Stimulated activated CD8-positive, alpha-beta memory T cell treated with anti-CD3 and anti-CD28 coated beads, Interleukin-4, amount 100 ng/mL, for 4 hours (primary cell): ENCODE data around the gene INSM1.

Experiments
- DNase-seq, 2 donors: peaks; one replicate each; pipeline ENCODE4 v3.0.0-alpha.2; 2020; ENCODE audit warnings: low read depth in 2 of 2, low spot score in 1 of 2

The INSM1 gene

DNA sequence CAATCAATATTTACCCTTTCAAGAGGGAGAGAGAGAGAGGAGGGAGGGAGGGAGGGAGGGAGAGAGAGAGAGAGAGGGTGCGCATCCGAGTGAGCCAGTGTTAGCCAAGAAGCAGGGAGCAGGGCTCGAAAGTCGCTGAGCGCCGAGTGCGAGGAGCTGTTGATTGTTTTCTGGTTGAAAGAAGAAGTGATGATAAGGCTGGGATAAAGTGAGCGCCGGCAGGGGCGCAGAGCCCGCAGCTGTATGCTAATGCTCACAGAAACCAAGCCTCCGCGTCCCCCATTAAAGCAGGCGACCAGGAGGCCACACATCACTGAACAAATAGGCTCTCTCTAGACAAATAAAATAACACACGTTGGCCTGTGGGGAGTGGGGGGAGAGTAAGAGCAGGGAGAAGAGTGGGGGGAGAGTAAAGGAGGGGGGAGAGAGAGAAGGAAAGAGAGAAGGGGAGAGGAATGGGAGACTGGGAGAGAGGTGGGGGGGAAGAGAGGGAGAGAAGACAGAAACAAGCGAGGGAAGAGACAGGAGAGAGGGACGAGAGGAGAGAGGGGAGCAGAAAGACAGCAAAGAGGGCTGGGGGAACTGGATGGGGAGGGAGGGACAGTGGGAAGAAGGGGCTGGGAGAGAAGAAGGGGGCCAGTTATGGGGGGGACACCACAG lies 5.0 kb upstream of the INSM1 start:
- no peak for DNase-seq

DNA sequence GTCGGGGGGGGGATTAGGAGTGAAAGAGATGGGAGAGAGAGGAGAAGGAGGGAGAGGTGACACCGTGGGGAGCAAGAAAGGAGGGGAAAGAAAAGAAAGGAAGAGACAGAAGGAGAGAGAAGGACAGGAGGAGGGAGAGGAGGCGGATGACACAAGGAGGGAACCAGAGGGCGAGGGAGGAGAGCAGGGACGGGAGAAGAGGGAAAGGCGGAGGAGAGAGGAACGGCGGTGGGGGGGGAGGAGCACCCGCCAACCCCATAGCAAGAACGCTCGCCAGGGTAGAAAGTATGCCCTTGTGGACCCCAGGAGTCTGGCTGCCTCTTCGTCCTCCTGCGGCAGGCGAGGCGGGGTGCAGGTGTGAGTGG lies 4.5 kb upstream of the INSM1 start:
- DNase-seq: no peak

DNA sequence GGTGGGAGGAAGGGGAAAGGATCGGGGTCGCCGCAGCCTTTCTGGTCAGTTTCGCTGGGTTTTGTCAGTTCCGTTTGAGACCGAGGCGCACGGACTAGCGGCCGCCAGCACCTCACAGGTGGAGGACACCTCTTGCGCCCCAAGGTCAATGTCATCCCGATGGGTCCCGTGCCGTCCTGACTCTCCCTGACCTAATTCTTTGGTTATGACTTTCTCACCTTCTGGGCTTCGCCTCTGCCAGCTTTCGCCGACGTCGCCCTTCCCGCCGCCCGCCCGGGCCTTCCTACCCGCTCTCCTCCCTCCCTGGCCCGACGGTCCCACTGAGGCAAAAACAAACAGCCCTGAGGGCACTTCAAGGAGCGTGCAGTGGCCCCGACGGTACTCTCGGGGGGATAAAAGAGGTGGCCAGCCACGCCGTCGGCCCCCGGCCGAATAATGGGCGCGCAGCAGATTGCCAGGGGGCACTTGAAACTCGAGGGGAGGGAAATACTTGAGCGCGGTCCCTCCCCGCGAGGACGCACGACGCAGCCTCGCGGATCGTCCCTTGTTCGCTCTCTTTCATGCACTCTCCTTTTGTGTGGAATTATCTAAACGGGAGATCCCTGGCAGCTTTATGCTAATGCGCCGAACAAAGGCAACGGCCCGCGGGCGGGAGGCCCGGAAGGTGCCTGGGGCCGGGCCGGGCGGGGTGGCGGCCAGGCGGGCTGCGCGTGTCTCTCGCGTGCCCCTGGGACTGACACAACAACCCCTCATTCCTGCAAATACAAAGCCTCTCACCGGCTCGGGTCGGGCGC lies 3.9 kb upstream of the INSM1 start:
- DNase-seq: no peak

DNA sequence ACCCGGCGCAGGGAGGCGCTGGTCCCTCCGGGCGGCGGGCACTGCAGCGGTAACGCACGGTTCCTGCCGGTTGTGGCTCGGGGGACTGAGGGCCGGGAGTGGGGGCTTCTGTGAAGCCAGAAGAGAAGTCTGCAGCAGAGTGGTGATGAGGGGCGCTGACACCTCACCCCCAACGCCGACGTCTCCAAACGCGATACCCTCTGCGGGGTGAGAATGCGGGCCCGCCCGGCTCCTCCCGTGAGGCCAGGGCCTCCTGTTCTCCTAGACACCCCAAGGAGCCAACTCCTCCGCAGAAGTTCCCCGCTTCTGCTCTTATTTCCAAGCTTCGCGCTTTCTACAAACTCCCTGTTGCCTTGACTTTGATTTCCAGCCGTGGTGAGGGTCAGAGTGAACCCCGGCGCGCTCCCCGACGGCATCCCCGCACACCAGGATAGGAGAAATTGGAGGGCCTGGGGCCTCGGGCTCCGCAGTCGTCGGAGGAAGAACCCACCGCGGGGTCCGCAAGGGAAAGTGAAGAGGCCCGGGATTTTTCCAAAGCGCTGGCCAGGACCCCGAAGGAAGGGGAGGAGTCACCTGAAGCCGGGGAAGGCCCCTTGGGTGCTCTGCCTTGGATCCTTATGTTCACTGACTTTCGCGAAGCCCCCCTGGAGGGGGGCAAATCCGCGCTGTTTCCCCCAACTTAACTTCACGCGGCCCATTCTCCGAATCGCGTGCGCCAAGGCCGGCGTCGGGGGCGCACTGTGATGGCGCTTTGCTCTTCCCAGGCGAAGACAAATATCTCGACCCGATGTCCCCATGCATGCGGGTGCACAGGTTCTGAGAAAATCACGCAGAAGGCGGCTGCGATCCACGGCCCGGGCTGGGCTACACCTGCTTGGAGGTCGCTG lies 3.1 kb upstream of the INSM1 start:
- no peak for DNase-seq

DNA sequence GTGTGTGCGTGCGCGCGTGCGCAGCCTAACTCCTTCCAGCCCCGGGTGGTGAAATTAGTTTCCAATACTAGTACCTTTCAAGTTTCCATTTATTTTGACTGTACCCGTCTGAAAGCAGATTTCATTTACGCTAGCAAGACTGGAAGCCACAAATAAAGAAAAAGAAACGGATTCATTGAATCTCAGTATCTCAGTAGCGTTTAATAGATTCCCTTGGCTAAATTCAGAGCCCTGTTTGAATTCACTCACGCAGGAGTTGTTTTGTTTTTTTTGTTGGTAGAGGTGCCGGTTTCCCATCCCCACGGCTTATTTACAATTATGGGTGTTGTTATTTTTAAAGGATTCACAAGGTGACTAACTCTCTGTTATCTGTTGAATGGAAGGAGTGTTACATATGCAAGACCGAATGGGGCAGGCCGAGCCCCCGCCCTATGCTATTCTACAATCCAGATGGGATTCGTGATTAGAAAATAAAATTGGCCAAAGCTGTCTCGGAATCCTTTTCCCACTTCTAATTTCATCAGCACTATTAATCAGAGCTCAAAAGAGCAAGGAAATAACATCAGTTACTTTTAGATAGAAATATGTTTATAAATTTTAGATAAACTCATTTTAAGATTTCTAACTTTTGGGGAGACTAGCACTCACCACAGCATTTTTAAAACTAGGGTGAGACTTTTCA lies 2.3 kb upstream of the INSM1 start:
- no peak for DNase-seq

DNA sequence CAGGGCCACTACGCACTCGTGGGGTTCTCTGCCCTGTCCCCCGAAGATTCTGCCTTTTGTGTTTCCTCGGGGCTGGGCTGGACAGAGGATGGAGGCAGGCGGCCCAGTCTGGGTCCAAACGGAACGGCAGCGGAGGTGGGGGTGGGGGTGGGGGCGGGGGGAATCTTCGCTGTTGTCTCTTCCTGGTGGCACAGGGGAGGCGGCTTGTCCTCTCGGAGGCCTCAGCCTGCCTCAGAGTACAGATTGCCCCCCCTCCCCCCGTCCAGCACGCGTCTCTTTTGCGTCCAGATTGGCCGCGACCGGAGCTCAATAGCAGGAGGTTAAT lies 1.4 kb upstream of the INSM1 start:
- no peak for DNase-seq

DNA sequence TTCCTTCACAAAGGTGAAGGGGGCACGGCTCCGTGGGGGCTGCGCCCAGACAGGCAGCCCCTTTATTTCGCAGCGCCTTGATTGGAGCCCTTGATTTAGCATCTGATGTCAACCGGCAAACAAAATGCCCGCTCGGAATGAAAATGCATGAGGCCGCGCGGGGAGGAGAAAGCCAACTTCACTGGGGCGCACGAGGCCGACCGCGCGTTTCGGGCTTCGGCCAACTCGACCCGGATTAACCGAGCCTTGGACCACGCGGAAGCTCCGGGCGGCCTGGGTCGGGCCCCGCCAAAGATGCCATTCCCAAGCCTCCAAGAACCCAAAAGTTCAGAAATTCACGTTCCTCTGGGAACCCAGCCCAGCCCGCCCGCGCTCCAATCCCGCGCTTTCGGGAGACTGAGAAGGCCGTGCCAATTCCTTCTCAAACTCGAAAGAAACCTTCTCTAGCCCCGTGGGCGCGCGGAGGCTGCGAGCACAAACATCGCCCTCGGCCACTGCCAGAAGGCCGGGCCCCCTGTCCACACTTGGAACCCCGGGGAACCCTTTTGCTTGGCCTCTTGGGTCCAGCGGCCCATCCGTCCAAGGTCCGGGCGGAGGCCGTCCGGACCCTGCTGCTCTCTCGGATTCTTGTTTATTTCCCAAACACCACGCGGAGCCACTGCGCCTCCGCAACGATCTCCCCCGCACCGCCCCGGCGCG lies 879 bp upstream of the INSM1 start:
- no peak for DNase-seq

DNA sequence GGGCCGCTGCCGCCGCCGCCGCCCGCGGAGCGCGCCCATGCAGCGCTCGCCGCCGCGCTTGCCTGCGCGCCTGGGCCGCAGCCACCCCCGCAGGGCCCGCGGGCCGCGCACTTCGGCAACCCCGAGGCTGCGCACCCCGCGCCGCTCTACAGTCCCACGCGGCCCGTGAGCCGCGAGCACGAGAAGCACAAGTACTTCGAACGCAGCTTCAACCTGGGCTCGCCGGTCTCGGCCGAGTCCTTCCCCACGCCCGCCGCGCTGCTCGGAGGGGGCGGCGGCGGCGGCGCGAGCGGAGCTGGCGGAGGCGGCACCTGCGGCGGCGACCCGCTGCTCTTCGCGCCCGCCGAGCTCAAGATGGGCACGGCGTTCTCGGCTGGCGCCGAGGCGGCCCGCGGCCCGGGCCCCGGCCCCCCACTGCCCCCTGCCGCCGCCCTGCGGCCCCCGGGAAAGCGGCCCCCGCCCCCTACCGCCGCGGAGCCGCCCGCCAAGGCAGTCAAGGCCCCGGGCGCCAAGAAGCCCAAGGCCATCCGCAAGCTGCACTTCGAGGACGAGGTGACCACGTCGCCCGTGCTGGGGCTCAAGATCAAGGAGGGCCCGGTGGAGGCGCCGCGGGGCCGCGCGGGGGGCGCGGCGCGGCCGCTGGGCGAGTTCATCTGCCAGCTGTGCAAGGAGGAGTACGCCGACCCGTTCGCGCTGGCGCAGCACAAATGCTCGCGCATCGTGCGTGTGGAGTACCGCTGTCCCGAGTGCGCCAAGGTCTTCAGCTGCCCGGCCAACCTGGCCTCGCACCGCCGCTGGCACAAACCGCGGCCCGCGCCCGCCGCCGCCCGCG lies 730 bp downstream of the INSM1 start:
- DNase-seq: no peak

DNA sequence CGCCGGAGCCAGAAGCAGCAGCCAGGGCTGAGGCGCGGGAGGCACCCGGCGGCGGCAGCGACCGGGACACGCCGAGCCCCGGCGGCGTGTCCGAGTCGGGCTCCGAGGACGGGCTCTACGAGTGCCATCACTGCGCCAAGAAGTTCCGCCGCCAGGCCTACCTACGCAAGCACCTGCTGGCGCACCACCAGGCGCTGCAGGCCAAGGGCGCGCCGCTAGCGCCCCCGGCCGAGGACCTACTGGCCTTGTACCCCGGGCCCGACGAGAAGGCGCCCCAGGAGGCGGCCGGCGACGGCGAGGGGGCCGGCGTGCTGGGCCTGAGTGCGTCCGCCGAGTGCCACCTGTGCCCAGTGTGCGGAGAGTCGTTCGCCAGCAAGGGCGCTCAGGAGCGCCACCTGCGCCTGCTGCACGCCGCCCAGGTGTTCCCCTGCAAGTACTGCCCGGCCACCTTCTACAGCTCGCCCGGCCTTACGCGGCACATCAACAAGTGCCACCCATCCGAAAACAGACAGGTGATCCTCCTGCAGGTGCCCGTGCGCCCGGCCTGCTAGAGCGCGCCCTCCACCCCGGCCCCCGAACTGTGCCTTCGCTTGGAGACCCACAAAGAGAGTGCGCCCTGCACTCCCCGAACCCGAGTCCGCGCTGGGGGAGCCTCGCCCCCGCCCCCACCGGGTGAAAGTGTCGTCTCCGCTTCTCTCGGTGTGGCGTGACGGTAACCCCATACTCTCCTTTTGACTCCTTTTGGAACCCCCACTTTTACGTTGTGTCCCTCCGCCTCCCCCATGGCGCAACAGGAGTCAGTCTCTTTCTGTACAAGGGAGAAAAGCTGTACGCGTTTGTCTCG lies 1.6 kb downstream of the INSM1 start:
- no peak for DNase-seq

DNA sequence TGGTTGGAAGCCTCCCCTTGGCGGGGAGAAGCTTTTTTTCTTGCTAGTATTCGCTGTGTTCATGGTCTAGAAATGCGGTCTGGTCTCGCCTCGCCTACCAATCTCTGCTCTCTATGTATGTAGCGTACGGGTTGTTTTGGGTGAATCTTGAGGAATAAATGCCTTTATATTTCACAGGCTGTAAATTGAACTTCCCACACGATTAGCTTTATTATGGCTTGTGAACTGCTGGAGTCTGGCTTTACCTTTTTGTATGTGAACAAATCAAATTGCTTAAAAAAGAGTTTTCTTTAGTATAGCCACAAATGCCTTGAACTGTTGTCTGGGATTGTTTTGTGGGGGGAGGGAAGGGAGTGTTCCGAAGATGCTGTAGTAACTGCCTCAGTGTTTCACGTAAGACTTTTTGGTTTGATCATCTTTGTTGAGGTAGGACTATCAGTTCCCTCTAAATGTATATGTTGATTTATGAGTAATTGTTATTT lies 2.2 kb downstream of the INSM1 start:
- no peak for DNase-seq

DNA sequence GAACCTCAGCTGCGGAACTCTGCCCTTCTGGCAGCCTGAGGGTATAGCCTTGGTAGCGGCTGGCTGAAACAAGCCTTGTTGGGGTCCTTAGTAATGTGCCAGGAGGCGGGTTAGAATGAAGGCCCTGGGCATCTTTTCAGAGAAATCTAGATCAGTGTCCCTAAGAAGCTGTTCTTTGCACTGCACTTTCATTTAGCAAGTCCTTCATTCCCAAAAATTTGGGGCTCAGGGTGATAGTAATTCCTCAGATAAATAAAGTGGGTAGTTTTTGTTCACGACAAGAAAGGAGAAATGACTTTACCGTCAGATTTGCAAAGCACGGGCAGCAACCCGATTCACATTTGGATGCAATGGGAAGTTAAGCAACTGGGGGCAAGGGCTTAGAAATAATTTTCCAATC lies 3.2 kb downstream of the INSM1 start:
- no peak for DNase-seq

DNA sequence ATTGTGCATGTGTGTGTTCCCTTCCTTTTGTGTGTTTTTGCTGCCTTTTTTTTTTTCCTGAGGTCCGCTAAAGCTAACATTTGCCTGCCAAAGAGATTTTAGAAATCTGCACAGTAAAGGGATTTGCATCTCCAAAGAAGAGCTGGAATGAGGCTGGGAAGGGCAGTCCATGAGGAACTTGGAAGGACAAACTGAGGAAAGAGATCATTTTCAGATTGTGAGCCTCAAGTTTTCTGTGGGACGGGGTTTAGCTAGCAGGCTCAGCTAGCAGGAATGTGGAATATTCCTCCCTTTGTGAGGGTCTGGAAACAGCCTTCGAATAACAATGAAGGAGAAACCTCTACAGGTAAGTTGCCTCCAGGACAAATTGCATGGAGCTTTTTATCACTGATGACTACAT lies 3.8 kb downstream of the INSM1 start:
- DNase-seq: no peak

DNA sequence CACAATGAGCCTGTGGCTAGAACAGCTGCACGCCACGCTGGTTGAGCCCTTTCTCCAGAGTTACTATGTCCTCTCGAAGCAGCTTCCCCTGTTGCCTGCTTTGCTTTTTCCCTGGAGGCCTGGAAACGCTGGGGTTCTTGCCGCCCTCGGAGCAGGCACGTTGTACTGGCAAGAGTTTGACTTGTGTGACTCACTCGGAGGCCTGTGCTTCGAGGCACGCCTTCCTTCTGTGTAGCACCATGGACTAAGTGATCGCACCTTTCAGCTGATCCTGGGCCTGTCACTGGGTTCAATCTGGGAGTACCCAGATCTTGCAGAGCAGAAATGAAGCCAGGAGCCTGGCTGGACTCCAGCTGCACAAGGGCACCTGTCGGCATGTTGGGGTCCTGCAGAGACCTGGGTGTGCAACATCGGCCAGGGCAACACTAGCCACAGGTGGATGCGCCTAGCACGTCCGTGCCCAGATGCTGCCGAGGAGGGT lies 5.2 kb downstream of the INSM1 start:
- no peak for DNase-seq

DNA sequence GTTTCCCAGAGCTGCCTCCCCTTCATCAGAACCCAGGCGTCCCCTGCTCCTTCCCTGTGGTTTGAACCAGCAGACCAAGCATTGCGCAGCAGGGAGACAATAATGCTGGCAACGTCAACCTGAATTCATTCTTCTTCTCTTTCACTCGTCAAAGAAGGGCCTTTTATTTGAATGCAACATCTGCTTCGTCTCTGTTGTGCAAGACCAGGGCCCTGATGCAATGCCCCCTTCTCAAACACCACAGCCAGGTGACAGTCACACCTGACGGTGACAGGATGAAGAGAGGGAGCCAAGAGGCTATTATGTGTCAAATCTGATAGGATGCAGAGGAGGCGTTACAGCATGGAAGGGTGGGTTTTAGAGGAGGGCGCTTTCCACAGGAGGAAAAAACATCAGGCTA lies 8.0 kb downstream of the INSM1 start:
- no peak for DNase-seq

DNA sequence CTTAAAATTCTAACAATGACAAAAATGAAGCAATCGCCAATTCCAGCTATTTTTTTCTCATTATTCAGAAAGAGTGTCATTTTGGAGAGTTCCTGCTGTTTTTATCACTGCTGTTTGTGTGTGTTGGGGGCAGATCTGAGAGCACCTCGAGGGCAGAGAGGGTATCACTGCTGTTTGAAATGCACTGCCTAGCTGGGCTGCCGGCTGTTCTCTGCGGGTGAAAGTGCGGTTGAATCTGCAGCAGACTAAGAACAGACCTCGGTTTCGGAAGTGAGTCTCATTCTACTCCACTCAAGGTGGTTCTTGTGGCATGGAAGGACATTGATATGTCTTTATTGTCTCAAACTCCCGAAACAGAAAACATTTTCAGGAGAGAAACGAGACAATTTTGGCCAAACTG lies 18.3 kb downstream of the INSM1 start:
- no peak for DNase-seq

DNA sequence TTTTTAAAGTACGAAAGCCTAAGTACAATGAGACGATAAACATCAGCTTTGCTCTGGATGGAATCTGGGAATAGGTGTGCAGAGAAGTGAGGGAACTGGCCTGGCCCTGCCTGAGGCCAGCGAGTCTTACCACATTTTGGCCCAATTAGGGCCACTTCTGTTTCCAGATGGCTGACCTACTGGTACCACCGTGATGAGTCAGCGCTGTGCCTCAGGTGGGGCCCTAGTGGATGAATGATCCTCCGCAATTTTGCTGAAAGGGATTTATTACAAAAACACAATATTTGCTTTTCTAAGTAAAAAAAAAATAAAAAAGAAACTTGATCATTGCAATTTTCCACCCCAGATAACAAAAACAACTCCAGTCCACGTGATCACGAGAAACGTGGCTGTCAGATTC lies 22.5 kb downstream of the INSM1 start:
- no peak for DNase-seq

DNA sequence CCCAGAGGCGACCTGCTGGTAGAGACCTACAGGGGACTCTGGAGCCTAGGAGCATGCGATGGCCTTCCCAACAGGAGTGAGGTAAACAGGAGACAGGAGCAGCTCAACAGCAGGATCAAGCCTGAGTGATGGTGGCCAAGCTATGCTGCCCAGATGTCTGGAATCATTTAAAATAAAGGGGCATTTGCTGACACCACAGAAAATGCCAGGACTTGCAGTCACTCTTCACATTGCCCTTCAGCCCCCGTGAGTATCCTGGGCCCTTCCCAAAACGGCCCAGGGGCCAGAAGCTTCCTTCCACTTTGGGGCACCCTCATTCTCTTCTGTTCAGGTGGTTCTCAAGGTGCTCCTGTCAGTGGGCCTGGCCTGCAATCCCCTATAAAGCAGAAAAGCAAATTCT lies 23.2 kb downstream of the INSM1 start:
- no peak for DNase-seq

DNA sequence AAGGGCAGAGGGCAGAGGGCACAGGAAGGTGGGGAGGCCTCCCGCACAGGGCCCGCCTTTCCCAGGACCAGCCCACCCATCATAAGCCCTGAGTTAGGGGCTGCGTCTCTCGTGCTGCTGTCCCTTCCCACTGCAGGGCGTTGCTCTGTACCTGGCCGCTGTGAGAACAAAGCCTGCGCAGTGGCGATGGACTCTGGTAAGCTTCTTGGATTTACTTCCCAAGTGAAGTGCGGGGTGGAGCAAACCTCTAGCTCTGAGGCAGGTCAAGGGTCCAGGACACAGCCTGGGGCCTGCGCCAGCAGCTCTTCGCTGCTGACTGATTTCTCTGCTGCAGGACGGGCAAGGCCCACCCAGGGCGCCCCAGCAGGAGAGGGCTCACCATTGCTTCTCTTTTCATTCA lies 23.9 kb downstream of the INSM1 start:
- DNase-seq: no peak
